Adrenal gland (tissue), 5 donors: ENCODE measurements around the gene EVL.

ENCODE experiments used
- CTCF ChIP-seq, 6 experiments: fragments of 450-650 bp in 4 of 6; fragments of 200-600 bp in 2 of 6; sonication (generic) in 1 of 6; IDR thresholded peaks; 1 replicate in 5 of 6; 2 replicates in 1 of 6; pipeline versions ENCODE4 v1.5.1 to v1.8.0; 2016 to 2021; ENCODE audit warnings: antibody characterized with exemption in 6 of 6, mild to moderate bottlenecking in 2 of 6, moderate library complexity in 1 of 6
- POLR2A ChIP-seq, 2 donors: fragments of 450-650 bp; IDR thresholded peaks; one replicate each; pipeline ENCODE4 v1.6.1; 2017; ENCODE audit warnings: antibody characterized with exemption in 2 of 2, mild to moderate bottlenecking in 2 of 2, moderate library complexity in 1 of 2
- donor health status: DM: no; HTN: no; CAD: no.

DNA sequence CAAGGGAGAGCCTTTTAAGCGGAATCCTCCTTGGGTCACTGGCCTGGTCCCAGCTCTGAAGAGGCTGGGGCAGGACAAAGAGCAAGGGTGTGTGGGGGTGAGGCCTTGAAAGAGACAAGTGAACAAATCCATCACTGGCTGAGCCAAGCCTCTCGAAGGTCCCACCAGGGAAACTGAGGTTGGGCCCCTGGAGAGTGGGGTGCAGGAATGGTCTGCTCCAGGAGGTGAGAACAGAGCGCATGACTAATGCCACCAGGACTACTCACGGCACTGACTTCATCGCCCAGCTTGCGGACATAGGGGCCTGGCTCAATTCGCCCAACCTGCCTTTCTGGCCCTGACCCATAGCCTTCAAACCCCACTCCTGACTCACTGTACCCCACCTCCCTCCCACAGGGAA is 113.5 kb downstream of the EVL start:
- TF ChIP-seq CTCF (IDR thresholded peaks at IDR 0.05): no peak
- TF ChIP-seq POLR2A (IDR thresholded peaks at IDR 0.05): no peak
